GM21528 (cell line): ENCODE results near the gene NEK5.
"Not testable (repeated sequence)": the region's sequence is repeated elsewhere in the genome, so short reads cannot be mapped to it uniquely, and the experiment has no call there.

ENCODE experiments used
- ATAC-seq: cut with Tn5 transposase; IDR thresholded peaks from one replicate; pipeline ENCODE4 v1.9.1; 2021; ENCODE audit warnings: mild to moderate bottlenecking, moderate library complexity; ENCODE audit not compliant: unreplicated experiment, low FRiP score

The NEK5 gene

GRCh38 chr13:52128714-52129700, at the start of gene NEK5:
NEK5 (minus strand) TSS chr13:52129073; CDS start chr13:52127482, 1,591 bp downstream.
- peak; percentile 75 for ATAC-seq

GRCh38 chr13:52177276-52177675, 48.4 kb upstream of the NEK5 start:
- ATAC-seq, result no peak

GRCh38 chr13:52173970-52174369, 45.1 kb upstream of the NEK5 start:
- ATAC-seq, result not testable (repeated sequence)

GRCh38 chr13:52173373-52173772, 44.5 kb upstream of the NEK5 start:
- ATAC-seq, result no peak

GRCh38 chr13:52171686-52172085, 42.8 kb upstream of the NEK5 start:
- not testable (repeated sequence) for ATAC-seq

- ATAC-seq, result not testable (repeated sequence)
Measured at GRCh38 chr13:52170828-52171391, 42.0 kb upstream of the NEK5 start.

GRCh38 chr13:52169839-52170238, 41.0 kb upstream of the NEK5 start:
- ATAC-seq, result no peak

GRCh38 chr13:52165411-52165810, 36.5 kb upstream of the NEK5 start:
- no peak for ATAC-seq

GRCh38 chr13:52164989-52165388, 36.1 kb upstream of the NEK5 start:
- no peak for ATAC-seq

GRCh38 chr13:52163878-52164277, 35.0 kb upstream of the NEK5 start:
- ATAC-seq, result not testable (repeated sequence)

GRCh38 chr13:52162279-52163101, 33.6 kb upstream of the NEK5 start:
- no peak for ATAC-seq

GRCh38 chr13:52161181-52161646, 32.3 kb upstream of the NEK5 start:
- no peak for ATAC-seq

- no peak for ATAC-seq
Measured at GRCh38 chr13:52160506-52160905, 31.6 kb upstream of the NEK5 start.

GRCh38 chr13:52160053-52160452, 31.2 kb upstream of the NEK5 start:
- ATAC-seq, result no peak

GRCh38 chr13:52159159-52159982, 30.5 kb upstream of the NEK5 start, which contains the start of gene NEK3:
NEK3 (minus strand) TSS chr13:52159597; CDS start chr13:52156191, 3,406 bp downstream.
- ATAC-seq, result peak; percentile 81

GRCh38 chr13:52158629-52159158, 29.8 kb upstream of the NEK5 start:
- ATAC-seq, result peak; percentile 25

- no peak for ATAC-seq
Measured at GRCh38 chr13:52156724-52157261, 27.9 kb upstream of the NEK5 start.

GRCh38 chr13:52155177-52155576, 26.3 kb upstream of the NEK5 start:
- ATAC-seq, result no peak

- ATAC-seq, result no peak
Measured at GRCh38 chr13:52147225-52147624, 18.4 kb upstream of the NEK5 start.
